HepG2 (cell line): ENCODE measurements around the gene MAPK9.

Experiments
- HCFC1 ChIP-seq: fragments of 150-350 bp; IDR thresholded peaks from 2 replicates; pipeline ENCODE4 v1.6.1; 2014; ENCODE audit warnings: low read depth, low read length
- HNRNPLL ChIP-seq: fragments of 200-400 bp; formaldehyde crosslinking; IDR thresholded peaks from 2 replicates; pipeline ENCODE4 v1.6.1; 2017; ENCODE audit warnings: mild to moderate bottlenecking, low read depth, low read length; ENCODE audit not compliant: poor library complexity, severe bottlenecking
- JUNB ChIP-seq: sonication (generic); formaldehyde crosslinking; IDR thresholded peaks from 2 replicates; pipeline ENCODE4 v1.8.0; 2022; ENCODE audit warnings: missing genetic modification reagents, mild to moderate bottlenecking, borderline replicate concordance
- POLR2A ChIP-seq, 2 experiments: IDR thresholded peaks; 2 replicates each; pipeline ENCODE4 v1.6.1; 2011; ENCODE audit warnings: low read depth in 2 of 2, low read length in 2 of 2, mild to moderate bottlenecking in 1 of 2, moderate library complexity in 1 of 2; ENCODE audit not compliant: insufficient read depth in 1 of 2
- SIN3A ChIP-seq: IDR thresholded peaks from 2 replicates; pipeline ENCODE4 v1.6.1; 2011; ENCODE audit warnings: low read depth, mild to moderate bottlenecking, control low read depth, low read length, borderline replicate concordance
- SMC3 ChIP-seq: IDR thresholded peaks from 2 replicates; pipeline ENCODE4 v1.6.1; 2011; ENCODE audit warnings: low read length, improper control_type of control experiment
- YY1 ChIP-seq: IDR thresholded peaks from 2 replicates; pipeline ENCODE4 v1.6.1; 2011; ENCODE audit warnings: low read length, low read depth, moderate library complexity, mild to moderate bottlenecking; ENCODE audit not compliant: insufficient read depth, insufficient replicate concordance
- ZBTB3 ChIP-seq: sonication (generic); formaldehyde crosslinking; IDR thresholded peaks from 2 replicates; pipeline ENCODE4 v1.4.0; 2020; ENCODE audit warnings: low read depth, mild to moderate bottlenecking, moderate library complexity, missing genetic modification reagents, borderline replicate concordance
- ZNF558 ChIP-seq: sonication (generic); formaldehyde crosslinking; IDR thresholded peaks from 2 replicates; pipeline ENCODE4 v1.9.0; 2022; ENCODE audit warnings: mild to moderate bottlenecking, missing genetic modification reagents, borderline replicate concordance

DNA sequence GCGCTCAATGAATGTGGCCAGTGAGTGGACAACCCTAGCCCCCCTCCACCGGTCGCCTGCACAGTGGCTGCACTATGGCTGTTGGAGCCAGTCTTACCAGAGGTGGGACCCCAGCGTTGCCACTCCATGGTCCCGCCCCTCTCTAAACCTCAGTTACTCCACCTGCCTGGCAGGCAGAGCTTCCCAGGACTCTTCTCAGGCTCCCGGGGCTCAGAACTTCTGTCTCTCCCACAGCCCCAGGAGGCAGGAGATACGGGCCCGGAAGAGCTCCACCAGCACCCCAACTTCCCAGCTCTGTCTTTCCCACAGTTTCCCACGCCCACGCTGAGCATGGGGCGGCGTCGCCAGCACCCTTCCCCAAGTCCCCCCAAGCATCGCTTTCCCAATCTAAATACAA is 83.8 kb downstream of the MAPK9 start:
- TF ChIP-seq YY1 = no peak
- no peak for TF ChIP-seq ZBTB3 (CRISPR knock-in tag)
- no peak for TF ChIP-seq POLR2A (IDR thresholded peaks at IDR 0.05; ENCODE audit: insufficient read depth in 1 of 2, low read depth in 2 of 2, low read length in 2 of 2)
- TF ChIP-seq ZNF558 (CRISPR knock-in tag) = no peak
- TF ChIP-seq SIN3A = no peak
- no peak for TF ChIP-seq JUNB
- no peak for TF ChIP-seq HNRNPLL
- TF ChIP-seq SMC3 = no peak
- no peak for TF ChIP-seq HCFC1
